Measurements from ENCODE around the gene NOL3.

The NOL3 gene

DNA sequence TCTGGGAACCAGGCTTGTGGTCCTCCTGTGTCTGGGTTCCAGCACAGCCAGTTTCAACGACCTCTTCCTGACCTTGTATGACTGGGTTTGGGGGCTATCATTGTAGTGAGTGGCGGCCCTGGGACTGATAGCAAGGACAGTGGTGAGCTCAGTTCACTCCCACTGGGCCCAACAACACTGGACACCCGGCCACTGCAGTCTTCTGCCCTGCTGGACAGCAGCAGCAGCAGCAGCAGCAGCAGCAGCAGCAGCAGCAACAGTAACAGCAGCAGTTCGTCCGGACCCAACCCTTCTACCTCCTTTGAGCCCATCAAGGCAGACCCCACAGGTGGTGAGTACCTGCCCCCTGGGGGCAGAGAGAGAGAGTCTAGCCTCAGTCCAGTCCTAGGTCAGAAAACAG, 25.3 kb downstream of the NOL3 start:
- Histone ChIP-seq H3K4me3 (no peak overlapping the region), H3K27ac (no peak overlapping the region)
- TF ChIP-seq, protein P1, sequence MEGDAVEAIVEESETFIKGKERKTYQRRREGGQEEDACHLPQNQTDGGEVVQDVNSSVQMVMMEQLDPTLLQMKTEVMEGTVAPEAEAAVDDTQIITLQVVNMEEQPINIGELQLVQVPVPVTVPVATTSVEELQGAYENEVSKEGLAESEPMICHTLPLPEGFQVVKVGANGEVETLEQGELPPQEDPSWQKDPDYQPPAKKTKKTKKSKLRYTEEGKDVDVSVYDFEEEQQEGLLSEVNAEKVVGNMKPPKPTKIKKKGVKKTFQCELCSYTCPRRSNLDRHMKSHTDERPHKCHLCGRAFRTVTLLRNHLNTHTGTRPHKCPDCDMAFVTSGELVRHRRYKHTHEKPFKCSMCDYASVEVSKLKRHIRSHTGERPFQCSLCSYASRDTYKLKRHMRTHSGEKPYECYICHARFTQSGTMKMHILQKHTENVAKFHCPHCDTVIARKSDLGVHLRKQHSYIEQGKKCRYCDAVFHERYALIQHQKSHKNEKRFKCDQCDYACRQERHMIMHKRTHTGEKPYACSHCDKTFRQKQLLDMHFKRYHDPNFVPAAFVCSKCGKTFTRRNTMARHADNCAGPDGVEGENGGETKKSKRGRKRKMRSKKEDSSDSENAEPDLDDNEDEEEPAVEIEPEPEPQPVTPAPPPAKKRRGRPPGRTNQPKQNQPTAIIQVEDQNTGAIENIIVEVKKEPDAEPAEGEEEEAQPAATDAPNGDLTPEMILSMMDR (IDR thresholded peaks at IDR 0.05), result no peak
- no peak for DNase-seq (ENCODE audit: low spot score)

DNA sequence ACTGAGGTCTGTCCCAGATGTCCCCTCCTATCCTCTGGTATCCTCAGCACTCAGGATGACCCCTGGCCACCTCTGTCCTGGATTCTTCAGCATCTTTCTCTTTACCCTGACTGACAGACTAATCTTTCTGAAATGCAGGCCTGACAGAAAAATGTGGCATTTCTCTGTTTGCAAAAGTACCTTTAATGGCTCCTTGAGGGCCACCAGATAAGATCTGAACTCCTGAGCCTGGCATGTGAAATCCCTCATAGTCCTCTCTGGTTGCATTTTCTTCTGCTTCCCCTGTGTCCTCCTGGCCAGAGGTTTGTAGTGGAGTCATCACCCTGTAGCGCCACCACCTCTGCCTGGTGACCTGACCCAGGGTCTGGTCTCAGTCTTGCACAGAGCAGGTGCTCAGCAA, 26.5 kb downstream of the NOL3 start:
- no peak overlapping the region for H3K27ac ChIP-seq
- DNase-seq (ENCODE audit: low spot score), result no peak
- TF ChIP-seq, protein P1 (IDR thresholded peaks at IDR 0.05), result no peak

DNA sequence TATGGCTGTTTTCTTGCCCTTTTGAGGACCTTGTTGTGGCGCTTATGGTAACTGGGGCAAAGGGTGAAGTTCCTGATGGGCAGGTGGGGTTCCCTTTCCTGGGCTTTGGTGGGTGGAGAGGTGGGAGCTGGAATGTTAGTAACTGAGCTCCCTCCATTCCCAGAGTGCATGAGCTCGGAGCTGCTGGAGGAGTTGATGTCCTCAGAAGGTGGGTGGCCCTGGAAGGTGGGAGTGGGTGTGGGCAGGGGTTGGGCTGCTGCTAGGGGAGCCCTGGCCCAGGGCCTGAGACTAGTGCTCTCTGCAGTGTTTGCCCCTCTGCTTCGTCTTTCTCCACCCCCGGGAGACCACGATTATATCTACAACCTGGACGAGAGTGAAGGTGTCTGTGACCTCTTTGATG, 27.4 kb downstream of the NOL3 start:
- DNase-seq (ENCODE audit: low spot score), result no peak
- Histone ChIP-seq H3K4me3 (no peak overlapping the region), H3K27ac (no peak overlapping the region)
- TF ChIP-seq, protein P1 (IDR thresholded peaks at IDR 0.05), result no peak

More for the DNA sequence above, 26.5 kb downstream of the NOL3 start:
- no peak overlapping the region for H3K4me3 ChIP-seq

DNA sequence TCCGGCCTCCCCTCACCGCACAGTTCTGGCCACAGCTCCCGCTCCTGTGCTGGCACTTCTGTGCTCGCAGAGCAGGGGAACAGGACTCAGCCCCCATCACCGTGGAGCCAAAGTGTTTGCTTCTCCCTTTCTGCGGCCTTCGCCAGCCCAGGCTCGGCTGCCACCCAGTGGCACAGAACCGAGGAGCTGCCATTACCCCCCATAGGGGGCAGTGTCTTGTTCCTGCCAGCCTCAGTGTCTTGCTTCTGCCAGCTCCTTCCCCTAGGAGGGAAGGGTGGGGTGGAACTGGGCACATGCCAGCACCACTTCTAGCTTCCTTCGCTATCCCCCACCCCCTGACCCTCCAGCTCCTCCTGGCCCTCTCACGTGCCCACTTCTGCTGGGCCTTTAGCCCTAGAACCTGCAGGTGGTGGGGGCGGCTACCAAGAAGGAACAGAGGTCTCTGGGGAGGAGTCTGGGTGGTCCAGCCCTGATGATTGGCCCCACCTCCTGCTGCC, 27.9 kb downstream of the NOL3 start:
- no peak for DNase-seq (ENCODE audit: low spot score)
- Histone ChIP-seq H3K4me3 (no peak overlapping the region), H3K27ac (no peak overlapping the region)
- TF ChIP-seq, protein P1 (IDR thresholded peaks at IDR 0.05), result peak; percentile 31

DNA sequence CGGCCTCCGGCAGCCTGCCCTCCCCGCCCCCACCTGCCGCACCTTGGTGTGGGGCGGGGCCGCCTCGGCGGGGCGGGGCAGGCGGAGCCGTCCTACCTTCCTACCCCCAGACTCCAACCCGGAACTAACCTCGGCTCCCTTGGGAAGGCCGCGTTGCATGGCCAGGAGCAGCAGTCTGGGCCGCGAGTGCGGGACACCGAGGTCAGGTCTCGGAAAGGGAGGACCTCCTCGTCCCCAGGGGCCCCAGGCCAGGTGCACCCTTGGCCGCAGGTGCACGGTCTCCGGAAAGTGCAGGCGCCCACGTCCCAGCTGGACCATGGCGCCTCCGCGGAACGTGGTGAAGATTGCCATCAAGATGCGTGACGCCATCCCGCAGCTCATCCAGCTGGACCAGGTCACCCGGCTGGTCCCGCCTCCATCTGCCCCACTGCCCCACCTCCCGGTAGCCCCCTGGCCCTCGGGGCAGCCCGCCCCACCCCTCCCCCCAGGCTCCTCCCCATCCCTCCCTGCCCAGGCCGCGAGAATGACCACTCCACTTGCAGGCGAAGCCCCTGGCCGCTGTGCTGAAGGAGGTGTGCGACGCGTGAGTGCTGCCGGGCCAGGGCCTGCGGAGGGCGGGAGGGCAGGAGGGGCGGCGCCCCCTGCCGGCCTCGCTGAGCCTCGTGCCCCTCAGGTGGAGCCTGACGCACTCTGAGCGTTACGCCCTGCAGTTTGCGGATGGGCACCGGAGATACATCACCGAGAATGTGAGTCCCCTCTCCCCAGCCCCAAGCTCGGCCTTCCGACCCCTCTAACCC, 28.9 kb downstream of the NOL3 start, which contains the start of gene ELMO3:
Gene ELMO3 (plus strand): TSS at position 121 of the 797 bp plus-strand sequence. CDS start 196 bp downstream, at position 317.
- Histone ChIP-seq H3K4me3 (no peak within 1 kb of the TSS), H3K27ac (no peak within 1 kb of the TSS)
- TF ChIP-seq, protein P1 (IDR thresholded peaks at IDR 0.05), result no peak
- DNase-seq (ENCODE audit: low spot score), result no peak

DNA sequence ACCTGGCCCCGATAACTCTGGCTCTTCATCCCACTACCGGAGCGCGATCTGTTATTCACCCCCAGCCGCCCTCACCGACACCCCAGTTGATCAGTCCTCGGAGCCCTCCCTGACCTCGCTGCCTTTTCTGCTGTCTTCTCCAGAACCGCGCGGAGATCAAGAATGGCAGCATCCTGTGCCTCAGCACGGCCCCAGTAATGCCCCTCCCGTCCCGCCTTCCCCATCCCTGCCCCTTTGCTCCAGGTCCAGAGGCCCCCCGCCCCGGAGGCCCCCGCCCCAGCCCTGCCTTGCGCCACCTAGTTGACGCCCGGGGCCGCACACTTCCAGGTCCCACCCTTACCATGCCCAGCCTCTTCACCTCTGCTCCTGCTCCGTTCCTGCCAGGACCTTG, 29.5 kb downstream of the NOL3 start:
- TF ChIP-seq, protein P1 (IDR thresholded peaks at IDR 0.05), result no peak
- no peak for DNase-seq (ENCODE audit: low spot score)
- Histone ChIP-seq H3K4me3 (no peak overlapping the region), H3K27ac (no peak overlapping the region)

DNA sequence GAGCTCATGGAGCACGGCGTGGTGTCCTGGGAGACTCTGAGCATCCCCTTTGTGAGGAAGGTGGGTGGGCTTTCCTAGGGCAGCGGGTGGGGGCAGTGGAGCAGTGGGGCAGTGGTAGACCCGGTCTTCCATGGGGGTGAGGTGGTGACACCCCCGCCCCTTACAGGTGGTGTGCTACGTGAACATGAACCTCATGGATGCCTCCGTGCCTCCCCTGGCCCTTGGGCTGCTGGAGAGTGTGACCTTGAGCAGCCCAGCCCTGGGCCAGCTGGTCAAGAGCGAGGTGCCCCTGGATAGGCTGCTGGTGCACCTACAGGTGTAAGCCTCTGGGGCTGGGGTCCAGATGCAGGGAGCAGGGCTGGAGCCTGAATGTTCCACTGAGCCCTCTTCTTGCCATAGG, 30.2 kb downstream of the NOL3 start:
- TF ChIP-seq, protein P1 (IDR thresholded peaks at IDR 0.05), result no peak
- Histone ChIP-seq H3K4me3 (no peak overlapping the region), H3K27ac (no peak overlapping the region)
- DNase-seq (ENCODE audit: low spot score), result no peak
